ENCODE measurements around the gene RPL7A. TPM values are rescaled to one million over a fixed set of nuclear protein-coding genes. Genes with fewer than 3 reads are reported as not detected.

The RPL7A gene
- total and polyA plus RNA-seq, 2 of the 13 experiments (the other 11 are each of a cell fraction or from before 2014, with no cell fraction given): 2,401 to 2,938 TPM

DNA sequence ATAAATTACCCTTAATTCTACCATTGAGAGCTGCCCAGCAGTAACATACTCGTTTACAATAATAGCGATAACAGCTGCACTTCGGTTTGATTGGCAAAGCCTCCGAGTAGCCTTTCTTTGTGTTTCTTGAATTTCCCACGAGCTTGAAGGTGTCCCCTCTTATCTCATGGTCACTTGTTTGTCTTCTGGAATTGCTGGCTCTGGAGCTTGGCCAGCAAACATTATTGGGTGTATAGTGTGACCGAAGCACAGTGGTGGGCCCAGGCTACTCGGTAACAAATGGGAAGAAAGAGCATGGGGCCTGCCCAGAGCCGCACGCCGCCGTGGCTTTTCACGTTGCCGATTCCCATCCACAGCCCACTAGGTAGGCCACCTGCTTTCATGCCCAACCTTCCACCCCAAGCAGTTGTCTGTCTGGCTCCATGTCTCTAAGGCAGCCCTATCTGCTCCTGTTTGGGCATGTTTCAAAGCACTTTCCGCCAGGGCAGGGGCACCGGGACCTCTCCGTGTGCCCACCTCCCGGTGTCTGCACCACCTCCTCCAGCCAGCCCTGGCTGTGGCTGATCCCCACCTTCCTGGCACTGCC lies 36.8 kb downstream of the RPL7A start (continued):
- TF ChIP-seq, protein P1, sequence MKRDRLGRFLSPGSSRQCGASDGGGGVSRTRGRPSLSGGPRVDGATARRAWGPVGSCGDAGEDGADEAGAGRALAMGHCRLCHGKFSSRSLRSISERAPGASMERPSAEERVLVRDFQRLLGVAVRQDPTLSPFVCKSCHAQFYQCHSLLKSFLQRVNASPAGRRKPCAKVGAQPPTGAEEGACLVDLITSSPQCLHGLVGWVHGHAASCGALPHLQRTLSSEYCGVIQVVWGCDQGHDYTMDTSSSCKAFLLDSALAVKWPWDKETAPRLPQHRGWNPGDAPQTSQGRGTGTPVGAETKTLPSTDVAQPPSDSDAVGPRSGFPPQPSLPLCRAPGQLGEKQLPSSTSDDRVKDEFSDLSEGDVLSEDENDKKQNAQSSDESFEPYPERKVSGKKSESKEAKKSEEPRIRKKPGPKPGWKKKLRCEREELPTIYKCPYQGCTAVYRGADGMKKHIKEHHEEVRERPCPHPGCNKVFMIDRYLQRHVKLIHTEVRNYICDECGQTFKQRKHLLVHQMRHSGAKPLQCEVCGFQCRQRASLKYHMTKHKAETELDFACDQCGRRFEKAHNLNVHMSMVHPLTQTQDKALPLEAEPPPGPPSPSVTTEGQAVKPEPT (CRISPR knock-in tag; IDR thresholded peaks at IDR 0.05; ENCODE audit: low read depth): no peak
- peak; percentile 17; the same call in 1 of the 2 replicates for TF ChIP-seq GATAD2A (CRISPR knock-in tag; IDR thresholded peaks at IDR 0.05)
- TF ChIP-seq ZNF720 (CRISPR knock-in tag; IDR thresholded peaks at IDR 0.05): no peak
- no peak for TF ChIP-seq HMG20A (CRISPR knock-in tag; IDR thresholded peaks at IDR 0.05; ENCODE audit: borderline replicate concordance)
- TF ChIP-seq FOXM1 (CRISPR knock-in tag; IDR thresholded peaks at IDR 0.05): no peak
- TF ChIP-seq REL (CRISPR knock-in tag; conservative IDR thresholded peaks at IDR 0.05): no peak
- TF ChIP-seq, protein P2, sequence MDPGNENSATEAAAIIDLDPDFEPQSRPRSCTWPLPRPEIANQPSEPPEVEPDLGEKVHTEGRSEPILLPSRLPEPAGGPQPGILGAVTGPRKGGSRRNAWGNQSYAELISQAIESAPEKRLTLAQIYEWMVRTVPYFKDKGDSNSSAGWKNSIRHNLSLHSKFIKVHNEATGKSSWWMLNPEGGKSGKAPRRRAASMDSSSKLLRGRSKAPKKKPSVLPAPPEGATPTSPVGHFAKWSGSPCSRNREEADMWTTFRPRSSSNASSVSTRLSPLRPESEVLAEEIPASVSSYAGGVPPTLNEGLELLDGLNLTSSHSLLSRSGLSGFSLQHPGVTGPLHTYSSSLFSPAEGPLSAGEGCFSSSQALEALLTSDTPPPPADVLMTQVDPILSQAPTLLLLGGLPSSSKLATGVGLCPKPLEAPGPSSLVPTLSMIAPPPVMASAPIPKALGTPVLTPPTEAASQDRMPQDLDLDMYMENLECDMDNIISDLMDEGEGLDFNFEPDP (CRISPR knock-in tag; conservative IDR thresholded peaks at IDR 0.05): 0 out of 2 replicates have a peak, but pooled peaks have one; percentile 68
- TF ChIP-seq, protein P3, sequence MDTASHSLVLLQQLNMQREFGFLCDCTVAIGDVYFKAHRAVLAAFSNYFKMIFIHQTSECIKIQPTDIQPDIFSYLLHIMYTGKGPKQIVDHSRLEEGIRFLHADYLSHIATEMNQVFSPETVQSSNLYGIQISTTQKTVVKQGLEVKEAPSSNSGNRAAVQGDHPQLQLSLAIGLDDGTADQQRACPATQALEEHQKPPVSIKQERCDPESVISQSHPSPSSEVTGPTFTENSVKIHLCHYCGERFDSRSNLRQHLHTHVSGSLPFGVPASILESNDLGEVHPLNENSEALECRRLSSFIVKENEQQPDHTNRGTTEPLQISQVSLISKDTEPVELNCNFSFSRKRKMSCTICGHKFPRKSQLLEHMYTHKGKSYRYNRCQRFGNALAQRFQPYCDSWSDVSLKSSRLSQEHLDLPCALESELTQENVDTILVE (CRISPR knock-in tag; IDR thresholded peaks at IDR 0.05): no peak
- TF ChIP-seq, protein P4, sequence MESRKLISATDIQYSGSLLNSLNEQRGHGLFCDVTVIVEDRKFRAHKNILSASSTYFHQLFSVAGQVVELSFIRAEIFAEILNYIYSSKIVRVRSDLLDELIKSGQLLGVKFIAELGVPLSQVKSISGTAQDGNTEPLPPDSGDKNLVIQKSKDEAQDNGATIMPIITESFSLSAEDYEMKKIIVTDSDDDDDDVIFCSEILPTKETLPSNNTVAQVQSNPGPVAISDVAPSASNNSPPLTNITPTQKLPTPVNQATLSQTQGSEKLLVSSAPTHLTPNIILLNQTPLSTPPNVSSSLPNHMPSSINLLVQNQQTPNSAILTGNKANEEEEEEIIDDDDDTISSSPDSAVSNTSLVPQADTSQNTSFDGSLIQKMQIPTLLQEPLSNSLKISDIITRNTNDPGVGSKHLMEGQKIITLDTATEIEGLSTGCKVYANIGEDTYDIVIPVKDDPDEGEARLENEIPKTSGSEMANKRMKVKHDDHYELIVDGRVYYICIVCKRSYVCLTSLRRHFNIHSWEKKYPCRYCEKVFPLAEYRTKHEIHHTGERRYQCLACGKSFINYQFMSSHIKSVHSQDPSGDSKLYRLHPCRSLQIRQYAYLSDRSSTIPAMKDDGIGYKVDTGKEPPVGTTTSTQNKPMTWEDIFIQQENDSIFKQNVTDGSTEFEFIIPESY (CRISPR knock-in tag; IDR thresholded peaks at IDR 0.05): no peak
- no peak for TF ChIP-seq ZNF431 (CRISPR knock-in tag; IDR thresholded peaks at IDR 0.05; ENCODE audit: borderline replicate concordance, low read depth)
- TF ChIP-seq KAT8 (CRISPR knock-in tag; IDR thresholded peaks at IDR 0.05): no peak
- TF ChIP-seq, protein P5, sequence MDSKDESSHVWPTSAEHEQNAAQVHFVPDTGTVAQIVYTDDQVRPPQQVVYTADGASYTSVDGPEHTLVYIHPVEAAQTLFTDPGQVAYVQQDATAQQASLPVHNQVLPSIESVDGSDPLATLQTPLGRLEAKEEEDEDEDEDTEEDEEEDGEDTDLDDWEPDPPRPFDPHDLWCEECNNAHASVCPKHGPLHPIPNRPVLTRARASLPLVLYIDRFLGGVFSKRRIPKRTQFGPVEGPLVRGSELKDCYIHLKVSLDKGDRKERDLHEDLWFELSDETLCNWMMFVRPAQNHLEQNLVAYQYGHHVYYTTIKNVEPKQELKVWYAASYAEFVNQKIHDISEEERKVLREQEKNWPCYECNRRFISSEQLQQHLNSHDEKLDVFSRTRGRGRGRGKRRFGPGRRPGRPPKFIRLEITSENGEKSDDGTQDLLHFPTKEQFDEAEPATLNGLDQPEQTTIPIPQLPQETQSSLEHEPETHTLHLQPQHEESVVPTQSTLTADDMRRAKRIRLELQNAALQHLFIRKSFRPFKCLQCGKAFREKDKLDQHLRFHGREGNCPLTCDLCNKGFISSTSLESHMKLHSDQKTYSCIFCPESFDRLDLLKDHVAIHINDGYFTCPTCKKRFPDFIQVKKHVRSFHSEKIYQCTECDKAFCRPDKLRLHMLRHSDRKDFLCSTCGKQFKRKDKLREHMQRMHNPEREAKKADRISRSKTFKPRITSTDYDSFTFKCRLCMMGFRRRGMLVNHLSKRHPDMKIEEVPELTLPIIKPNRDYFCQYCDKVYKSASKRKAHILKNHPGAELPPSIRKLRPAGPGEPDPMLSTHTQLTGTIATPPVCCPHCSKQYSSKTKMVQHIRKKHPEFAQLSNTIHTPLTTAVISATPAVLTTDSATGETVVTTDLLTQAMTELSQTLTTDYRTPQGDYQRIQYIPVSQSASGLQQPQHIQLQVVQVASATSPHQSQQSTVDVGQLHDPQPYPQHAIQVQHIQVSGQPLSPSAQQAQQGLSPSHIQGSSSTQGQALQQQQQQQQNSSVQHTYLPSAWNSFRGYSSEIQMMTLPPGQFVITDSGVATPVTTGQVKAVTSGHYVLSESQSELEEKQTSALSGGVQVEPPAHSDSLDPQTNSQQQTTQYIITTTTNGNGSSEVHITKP (CRISPR knock-in tag; IDR thresholded peaks at IDR 0.05; ENCODE audit: low read depth): no peak
- TF ChIP-seq PRMT3 (CRISPR knock-in tag; IDR thresholded peaks at IDR 0.05; ENCODE audit: borderline replicate concordance, low read depth): no peak
- TF ChIP-seq TSC22D2 (CRISPR knock-in tag; IDR thresholded peaks at IDR 0.05; ENCODE audit: borderline replicate concordance): no peak
- no peak for TF ChIP-seq EEA1 (CRISPR knock-in tag; IDR thresholded peaks at IDR 0.05; ENCODE audit: borderline replicate concordance)
- TF ChIP-seq NFATC3 (CRISPR knock-in tag; IDR thresholded peaks at IDR 0.05): no peak
- TF ChIP-seq THYN1 (CRISPR knock-in tag; IDR thresholded peaks at IDR 0.05; ENCODE audit: borderline replicate concordance, low read depth): no peak
- TF ChIP-seq, protein P6, sequence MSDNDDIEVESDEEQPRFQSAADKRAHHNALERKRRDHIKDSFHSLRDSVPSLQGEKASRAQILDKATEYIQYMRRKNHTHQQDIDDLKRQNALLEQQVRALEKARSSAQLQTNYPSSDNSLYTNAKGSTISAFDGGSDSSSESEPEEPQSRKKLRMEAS (IDR thresholded peaks at IDR 0.05): peak; percentile 44; the same call in 1 of the 2 replicates
- 0 out of 2 replicates have a peak, but pooled peaks have one; percentile 23 for TF ChIP-seq HNRNPL (IDR thresholded peaks at IDR 0.05; ENCODE audit: low read depth, low read length)
- TF ChIP-seq PAX8 (CRISPR knock-in tag; IDR thresholded peaks at IDR 0.05; ENCODE audit: borderline replicate concordance): no peak

Measured in HepG2 (cell line).